ENCODE measurements around the gene SCN2A.

DNA sequence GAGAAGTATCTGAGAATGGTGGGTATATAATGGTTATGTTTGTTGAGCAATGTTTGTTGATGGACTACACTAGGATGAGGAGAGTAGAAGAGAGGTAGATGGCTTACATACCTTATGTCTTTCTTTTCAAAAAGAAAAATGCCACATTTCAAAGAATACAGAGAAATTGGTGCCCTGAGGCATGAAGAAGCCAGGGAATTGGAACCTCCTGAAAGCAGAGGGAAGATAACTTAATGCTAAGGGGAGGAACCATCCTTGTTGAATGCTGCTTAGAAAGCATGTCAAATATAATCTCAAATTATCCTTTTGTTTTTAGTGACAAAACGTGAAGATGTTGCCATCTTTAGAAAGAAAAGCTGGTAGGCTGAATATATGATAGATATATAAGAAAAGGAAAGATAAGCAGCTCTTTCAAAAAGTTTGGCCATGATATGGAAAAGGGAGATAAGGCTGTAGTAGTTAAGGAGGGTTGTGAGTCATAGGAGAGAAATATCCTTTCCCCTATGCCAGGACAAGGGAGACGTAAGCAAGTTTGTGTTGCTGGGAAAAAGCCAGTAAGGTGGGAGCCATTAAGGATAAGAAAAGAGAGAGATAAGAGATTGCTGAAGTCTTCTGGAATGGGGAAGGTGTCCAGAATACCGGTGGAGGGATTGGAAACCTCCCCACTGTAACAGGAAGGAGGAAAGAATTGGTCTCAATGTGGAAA lies 66.3 kb downstream of the SCN2A start:
- TF ChIP-seq, protein P1, sequence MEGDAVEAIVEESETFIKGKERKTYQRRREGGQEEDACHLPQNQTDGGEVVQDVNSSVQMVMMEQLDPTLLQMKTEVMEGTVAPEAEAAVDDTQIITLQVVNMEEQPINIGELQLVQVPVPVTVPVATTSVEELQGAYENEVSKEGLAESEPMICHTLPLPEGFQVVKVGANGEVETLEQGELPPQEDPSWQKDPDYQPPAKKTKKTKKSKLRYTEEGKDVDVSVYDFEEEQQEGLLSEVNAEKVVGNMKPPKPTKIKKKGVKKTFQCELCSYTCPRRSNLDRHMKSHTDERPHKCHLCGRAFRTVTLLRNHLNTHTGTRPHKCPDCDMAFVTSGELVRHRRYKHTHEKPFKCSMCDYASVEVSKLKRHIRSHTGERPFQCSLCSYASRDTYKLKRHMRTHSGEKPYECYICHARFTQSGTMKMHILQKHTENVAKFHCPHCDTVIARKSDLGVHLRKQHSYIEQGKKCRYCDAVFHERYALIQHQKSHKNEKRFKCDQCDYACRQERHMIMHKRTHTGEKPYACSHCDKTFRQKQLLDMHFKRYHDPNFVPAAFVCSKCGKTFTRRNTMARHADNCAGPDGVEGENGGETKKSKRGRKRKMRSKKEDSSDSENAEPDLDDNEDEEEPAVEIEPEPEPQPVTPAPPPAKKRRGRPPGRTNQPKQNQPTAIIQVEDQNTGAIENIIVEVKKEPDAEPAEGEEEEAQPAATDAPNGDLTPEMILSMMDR (IDR thresholded peaks at IDR 0.05 in 2 of 3, conservative IDR thresholded peaks at IDR 0.05 in 1 of 3; ENCODE audit: control insufficient read depth in 2 of 3, extremely low read depth in 1 of 3, insufficient read depth in 1 of 3, low read depth in 3 of 3, low read length in 3 of 3) = no peak
- TF ChIP-seq, protein P2, sequence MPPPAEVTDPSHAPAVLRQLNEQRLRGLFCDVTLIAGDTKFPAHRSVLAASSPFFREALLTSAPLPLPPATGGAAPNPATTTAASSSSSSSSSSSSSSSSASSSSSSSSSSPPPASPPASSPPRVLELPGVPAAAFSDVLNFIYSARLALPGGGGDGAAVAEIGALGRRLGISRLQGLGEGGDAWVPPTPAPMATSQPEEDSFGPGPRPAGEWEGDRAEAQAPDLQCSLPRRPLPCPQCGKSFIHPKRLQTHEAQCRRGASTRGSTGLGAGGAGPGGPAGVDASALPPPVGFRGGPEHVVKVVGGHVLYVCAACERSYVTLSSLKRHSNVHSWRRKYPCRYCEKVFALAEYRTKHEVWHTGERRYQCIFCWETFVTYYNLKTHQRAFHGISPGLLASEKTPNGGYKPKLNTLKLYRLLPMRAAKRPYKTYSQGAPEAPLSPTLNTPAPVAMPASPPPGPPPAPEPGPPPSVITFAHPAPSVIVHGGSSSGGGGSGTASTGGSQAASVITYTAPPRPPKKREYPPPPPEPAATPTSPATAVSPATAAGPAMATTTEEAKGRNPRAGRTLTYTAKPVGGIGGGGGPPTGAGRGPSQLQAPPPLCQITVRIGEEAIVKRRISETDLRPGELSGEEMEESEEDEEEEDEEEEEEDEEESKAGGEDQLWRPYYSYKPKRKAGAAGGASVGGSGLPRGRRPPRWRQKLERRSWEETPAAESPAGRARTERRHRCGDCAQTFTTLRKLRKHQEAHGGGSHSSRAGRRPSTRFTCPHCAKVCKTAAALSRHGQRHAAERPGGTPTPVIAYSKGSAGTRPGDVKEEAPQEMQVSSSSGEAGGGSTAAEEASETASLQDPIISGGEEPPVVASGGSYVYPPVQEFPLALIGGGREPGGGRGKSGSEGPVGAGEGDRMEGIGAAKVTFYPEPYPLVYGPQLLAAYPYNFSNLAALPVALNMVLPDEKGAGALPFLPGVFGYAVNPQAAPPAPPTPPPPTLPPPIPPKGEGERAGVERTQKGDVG (CRISPR knock-in tag; IDR thresholded peaks at IDR 0.05) = no peak
- TF ChIP-seq GABPA (IDR thresholded peaks at IDR 0.05; ENCODE audit: low read depth) (no peak), NFYA (IDR thresholded peaks at IDR 0.05; ENCODE audit: borderline replicate concordance, low read depth, low read length) (no peak), EZH2 (IDR thresholded peaks at IDR 0.05; ENCODE audit: borderline replicate concordance, control insufficient read depth, low read depth, low read length) (no peak), ZZZ3 (IDR thresholded peaks at IDR 0.05; ENCODE audit: control insufficient read depth, insufficient read length, low read depth) (no peak), POLR2A (IDR thresholded peaks at IDR 0.05; ENCODE audit: low read depth, low read length) (no peak), NFYB (IDR thresholded peaks at IDR 0.05; ENCODE audit: insufficient read depth, low read depth, low read length) (no peak), SP1 (IDR thresholded peaks at IDR 0.05; ENCODE audit: low read depth, low read length) (no peak)
- TF ChIP-seq, protein P3, sequence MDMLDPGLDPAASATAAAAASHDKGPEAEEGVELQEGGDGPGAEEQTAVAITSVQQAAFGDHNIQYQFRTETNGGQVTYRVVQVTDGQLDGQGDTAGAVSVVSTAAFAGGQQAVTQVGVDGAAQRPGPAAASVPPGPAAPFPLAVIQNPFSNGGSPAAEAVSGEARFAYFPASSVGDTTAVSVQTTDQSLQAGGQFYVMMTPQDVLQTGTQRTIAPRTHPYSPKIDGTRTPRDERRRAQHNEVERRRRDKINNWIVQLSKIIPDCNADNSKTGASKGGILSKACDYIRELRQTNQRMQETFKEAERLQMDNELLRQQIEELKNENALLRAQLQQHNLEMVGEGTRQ (IDR thresholded peaks at IDR 0.05; ENCODE audit: borderline replicate concordance, low read depth, low read length) = no peak
- TF ChIP-seq, protein P4, sequence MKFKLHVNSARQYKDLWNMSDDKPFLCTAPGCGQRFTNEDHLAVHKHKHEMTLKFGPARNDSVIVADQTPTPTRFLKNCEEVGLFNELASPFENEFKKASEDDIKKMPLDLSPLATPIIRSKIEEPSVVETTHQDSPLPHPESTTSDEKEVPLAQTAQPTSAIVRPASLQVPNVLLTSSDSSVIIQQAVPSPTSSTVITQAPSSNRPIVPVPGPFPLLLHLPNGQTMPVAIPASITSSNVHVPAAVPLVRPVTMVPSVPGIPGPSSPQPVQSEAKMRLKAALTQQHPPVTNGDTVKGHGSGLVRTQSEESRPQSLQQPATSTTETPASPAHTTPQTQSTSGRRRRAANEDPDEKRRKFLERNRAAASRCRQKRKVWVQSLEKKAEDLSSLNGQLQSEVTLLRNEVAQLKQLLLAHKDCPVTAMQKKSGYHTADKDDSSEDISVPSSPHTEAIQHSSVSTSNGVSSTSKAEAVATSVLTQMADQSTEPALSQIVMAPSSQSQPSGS (IDR thresholded peaks at IDR 0.05; ENCODE audit: low read length) = no peak
- TF ChIP-seq, protein P5, sequence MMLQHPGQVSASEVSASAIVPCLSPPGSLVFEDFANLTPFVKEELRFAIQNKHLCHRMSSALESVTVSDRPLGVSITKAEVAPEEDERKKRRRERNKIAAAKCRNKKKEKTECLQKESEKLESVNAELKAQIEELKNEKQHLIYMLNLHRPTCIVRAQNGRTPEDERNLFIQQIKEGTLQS (IDR thresholded peaks at IDR 0.05; ENCODE audit: borderline replicate concordance, extremely low read depth, low read depth, low read length) = no peak
